ENCODE data around the gene EXOSC6.
"Not testable (repeated sequence)": the region's sequence is repeated elsewhere in the genome, so short reads cannot be mapped to it uniquely, and the experiment has no call there.

The EXOSC6 gene

DNA sequence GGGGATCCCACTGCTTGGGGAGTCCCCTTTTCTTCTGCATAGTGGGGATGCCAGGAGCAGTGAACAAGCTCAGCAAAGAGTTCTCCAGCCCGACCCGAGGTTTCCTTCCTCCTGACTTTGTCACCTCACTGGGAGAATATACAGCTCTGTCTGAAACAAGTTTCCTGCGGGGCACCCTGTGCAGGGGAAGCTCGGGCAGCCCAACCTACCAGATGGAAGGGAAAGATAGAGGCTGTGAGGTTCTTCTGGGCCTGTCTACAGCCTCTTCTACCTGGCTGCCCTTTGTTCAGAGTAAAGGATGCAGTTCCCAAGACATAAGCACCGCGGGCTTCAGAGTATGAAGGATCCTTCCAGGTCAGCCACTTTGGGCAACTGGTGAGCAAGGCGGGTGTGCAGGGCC lies 54.1 kb downstream of the EXOSC6 start:
- not testable (repeated sequence) for DNase-seq

Data from CD4-positive, alpha-beta T cell treated with Interleukin-15 for 1 hour (primary cell).